Breast epithelium (tissue), 4 donors: ENCODE measurements around the gene LRRFIP2. TPM values are rescaled to one million over a fixed set of nuclear protein-coding genes. Genes with fewer than 3 reads are reported as not detected.
"Not testable (repeated sequence)": the region's sequence is repeated elsewhere in the genome, so short reads cannot be mapped to it uniquely, and the experiment has no call there.

ENCODE experiments used
- DNase-seq, 2 donors: peaks; one replicate each; pipeline ENCODE4 v3.0.0-alpha.2; 2019; ENCODE audit warnings: low spot score in 2 of 2
- H3K27ac ChIP-seq, 2 donors: fragments of 200-600 bp; sonication (generic) in 1 of 2; one replicate each; pipeline ENCODE4 v1.5.1; 2016 to 2019; ENCODE audit warnings: mild to moderate bottlenecking in 1 of 2
- H3K27me3 ChIP-seq, 2 donors: fragments of 200-600 bp; sonication (generic) in 1 of 2; one replicate each; pipeline versions ENCODE4 v1.5.1 to v1.6.0; 2017 to 2019; ENCODE audit warnings: control low read depth in 1 of 2, mild to moderate bottlenecking in 1 of 2
- H3K36me3 ChIP-seq: fragments of 200-600 bp; one replicate; pipeline ENCODE4 v1.5.1; 2019
- H3K4me1 ChIP-seq, 2 donors: fragments of 200-600 bp; sonication (generic); one replicate each; pipeline ENCODE4 v1.5.1; 2016 to 2019; ENCODE audit warnings: control low read depth in 1 of 2
- H3K4me3 ChIP-seq, 3 donors: fragments of 200-600 bp; sonication (generic); 1 replicate in 2 of 3; 2 replicates in 1 of 3; pipeline ENCODE4 v1.5.1; 2016 to 2019; ENCODE audit warnings: mild to moderate bottlenecking in 3 of 3, moderate library complexity in 2 of 3
- H3K9me3 ChIP-seq, 2 donors: fragments of 200-600 bp; sonication (generic) in 1 of 2; one replicate each; pipeline ENCODE4 v1.5.1; 2016 to 2019; ENCODE audit warnings: control low read depth in 1 of 2
- POLR2A ChIP-seq: fragments of 450-650 bp; IDR thresholded peaks from one replicate; pipeline ENCODE4 v1.6.1; 2016; ENCODE audit warnings: antibody characterized with exemption, mild to moderate bottlenecking, moderate library complexity
- POLR2AphosphoS5 ChIP-seq, 3 donors: sonication (generic); formaldehyde crosslinking; IDR thresholded peaks; one replicate each; pipeline ENCODE4 v1.6.1; 2017; ENCODE audit warnings: antibody characterized with exemption in 3 of 3
- intact Hi-C: fragments of 100-400 bp; cut with DNase I; formaldehyde crosslinking; loops from one replicate; pipeline ENCODE4 v1.15.1; 2023; ENCODE audit warnings: low total_unique reads
- total RNA-seq, 3 donors: library from RNA; depleted of rRNA; stranded (reverse); fragments of >200 nt; gene quantifications; one replicate each; pipeline ENCODE4 v1.1.0, GENCODE V29; 2016
- TF ChIP-seq, protein P1 (sequence below), 3 donors: fragments of 450-650 bp; IDR thresholded peaks; one replicate each; pipeline ENCODE4 v1.5.1; 2016 to 2017; ENCODE audit warnings: antibody characterized with exemption in 3 of 3, mild to moderate bottlenecking in 3 of 3, moderate library complexity in 3 of 3

LRRFIP2 gene, protein sequence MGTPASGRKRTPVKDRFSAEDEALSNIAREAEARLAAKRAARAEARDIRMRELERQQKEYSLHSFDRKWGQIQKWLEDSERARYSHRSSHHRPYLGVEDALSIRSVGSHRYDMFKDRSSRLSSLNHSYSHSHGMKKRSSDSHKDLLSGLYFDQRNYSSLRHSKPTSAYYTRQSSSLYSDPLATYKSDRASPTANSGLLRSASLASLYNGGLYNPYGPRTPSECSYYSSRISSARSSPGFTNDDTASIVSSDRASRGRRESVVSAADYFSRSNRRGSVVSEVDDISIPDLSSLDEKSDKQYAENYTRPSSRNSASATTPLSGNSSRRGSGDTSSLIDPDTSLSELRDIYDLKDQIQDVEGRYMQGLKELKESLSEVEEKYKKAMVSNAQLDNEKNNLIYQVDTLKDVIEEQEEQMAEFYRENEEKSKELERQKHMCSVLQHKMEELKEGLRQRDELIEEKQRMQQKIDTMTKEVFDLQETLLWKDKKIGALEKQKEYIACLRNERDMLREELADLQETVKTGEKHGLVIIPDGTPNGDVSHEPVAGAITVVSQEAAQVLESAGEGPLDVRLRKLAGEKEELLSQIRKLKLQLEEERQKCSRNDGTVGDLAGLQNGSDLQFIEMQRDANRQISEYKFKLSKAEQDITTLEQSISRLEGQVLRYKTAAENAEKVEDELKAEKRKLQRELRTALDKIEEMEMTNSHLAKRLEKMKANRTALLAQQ
- total RNA-seq: 10 to 100 TPM; 50.2 to 65.9 (median 65.9) TPM

DNA sequence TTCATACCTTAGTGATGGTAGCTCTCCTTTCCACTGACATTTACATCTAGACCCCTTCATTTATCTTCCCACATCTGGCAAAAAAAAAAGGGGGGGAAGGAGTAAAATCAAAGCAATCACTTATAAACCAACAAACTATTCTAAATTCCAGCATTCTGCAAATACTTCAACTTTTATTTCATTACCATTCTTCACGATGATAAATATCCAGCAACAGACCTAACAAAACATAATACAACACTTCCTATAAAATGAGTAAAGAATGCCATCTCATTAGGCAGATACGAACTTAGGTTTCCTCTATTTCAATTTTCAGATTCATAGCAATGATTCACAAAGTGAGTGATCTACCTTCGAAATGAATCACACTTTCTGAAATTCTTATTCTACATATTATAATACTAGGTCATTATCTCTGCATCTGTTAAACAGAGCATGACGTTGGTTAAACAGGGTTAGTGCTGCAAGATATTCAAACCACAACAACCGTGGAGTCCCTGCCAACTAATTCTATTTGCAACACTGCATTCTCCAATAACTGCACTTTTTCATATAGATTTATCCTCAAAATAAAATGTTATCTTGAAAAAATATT, at the start of gene LRRFIP2:
Gene LRRFIP2 (minus strand): TSS at position 51 of the 595 bp plus-strand sequence. CDS start 25,599 bp downstream, outside the sequence.
- no peak for DNase-seq

DNA sequence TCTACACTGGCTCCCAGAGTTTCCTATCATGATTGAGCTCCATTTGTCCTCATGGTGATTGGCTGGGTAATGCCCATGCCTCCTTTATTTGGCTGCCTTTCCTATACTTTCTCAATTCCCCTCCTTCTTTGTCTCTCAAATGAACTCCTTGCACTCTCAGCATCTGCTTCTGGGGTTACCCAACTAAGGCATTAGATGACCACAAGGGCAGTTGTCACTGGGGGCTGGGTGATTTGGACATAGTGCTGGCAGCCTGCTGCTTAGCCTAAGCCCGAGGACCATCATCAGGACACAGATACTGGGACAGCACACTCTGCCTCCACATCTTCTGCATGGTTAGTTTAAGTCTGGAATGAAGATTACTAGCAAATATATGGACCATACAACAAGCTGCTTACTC, 49.2 kb upstream of the LRRFIP2 start:
- no peaks in the 10 kb centered on the region for H3K36me3 ChIP-seq
- intact Hi-C loops: no loop called here
- no peak overlapping the region for H3K27ac ChIP-seq
- TF ChIP-seq, protein P1, sequence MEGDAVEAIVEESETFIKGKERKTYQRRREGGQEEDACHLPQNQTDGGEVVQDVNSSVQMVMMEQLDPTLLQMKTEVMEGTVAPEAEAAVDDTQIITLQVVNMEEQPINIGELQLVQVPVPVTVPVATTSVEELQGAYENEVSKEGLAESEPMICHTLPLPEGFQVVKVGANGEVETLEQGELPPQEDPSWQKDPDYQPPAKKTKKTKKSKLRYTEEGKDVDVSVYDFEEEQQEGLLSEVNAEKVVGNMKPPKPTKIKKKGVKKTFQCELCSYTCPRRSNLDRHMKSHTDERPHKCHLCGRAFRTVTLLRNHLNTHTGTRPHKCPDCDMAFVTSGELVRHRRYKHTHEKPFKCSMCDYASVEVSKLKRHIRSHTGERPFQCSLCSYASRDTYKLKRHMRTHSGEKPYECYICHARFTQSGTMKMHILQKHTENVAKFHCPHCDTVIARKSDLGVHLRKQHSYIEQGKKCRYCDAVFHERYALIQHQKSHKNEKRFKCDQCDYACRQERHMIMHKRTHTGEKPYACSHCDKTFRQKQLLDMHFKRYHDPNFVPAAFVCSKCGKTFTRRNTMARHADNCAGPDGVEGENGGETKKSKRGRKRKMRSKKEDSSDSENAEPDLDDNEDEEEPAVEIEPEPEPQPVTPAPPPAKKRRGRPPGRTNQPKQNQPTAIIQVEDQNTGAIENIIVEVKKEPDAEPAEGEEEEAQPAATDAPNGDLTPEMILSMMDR (IDR thresholded peaks at IDR 0.05): no peak
- TF ChIP-seq POLR2AphosphoS5 (IDR thresholded peaks at IDR 0.05) (no peak), POLR2A (no peak)
- DNase-seq: no peak
- no peaks in the 10 kb centered on the region for H3K4me1 ChIP-seq
- H3K4me3 ChIP-seq: no peak overlapping the region
- H3K9me3 ChIP-seq: no peaks in the 10 kb centered on the region
- no peaks in the 10 kb centered on the region for H3K27me3 ChIP-seq

More for the DNA sequence above, at the start of gene LRRFIP2:
- Histone ChIP-seq H3K4me3 (peak within 1 kb of the TSS; percentile 83 to 100 (median 93)), H3K9me3 (no peaks in the 10 kb centered on the region), H3K27ac (peak within 1 kb of the TSS; percentile 96 to 97), H3K36me3 (no peaks in the 10 kb centered on the region), H3K27me3 (no peaks in the 10 kb centered on the region), H3K4me1 (no peaks in the 10 kb centered on the region)
- intact Hi-C loops: loop anchor here (5.0 kb wide), 1 partner anchor 143 kb away; no protein-coding TSS in a partner anchor
- TF ChIP-seq POLR2AphosphoS5 (IDR thresholded peaks at IDR 0.05) (no peak), POLR2A (no peak)
- TF ChIP-seq, protein P1 (IDR thresholded peaks at IDR 0.05): no peak

DNA sequence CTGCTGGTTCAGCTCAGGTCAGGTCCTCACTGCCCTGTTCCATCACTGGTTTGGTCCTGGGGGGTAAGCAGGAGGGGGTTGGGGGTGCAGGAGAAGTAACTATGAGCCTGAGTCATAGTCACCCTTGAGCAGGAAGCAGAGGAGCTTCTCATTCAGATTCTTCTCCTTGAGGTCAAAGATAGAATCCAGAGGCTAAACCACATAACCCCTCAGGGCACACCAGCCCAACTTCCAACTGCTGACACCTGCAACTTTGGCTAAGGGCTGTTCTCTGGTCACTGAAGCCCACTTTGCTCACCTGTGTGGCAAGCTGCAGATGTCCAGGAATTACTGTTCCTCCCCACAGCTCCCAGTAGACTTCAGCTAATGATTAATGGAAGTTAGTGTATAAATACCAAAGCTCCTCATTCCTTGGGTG, 48.8 kb upstream of the LRRFIP2 start:
- Histone ChIP-seq H3K4me3 (no peak overlapping the region), H3K9me3 (no peaks in the 10 kb centered on the region), H3K27ac (no peak overlapping the region), H3K36me3 (no peaks in the 10 kb centered on the region), H3K27me3 (no peaks in the 10 kb centered on the region), H3K4me1 (no peaks in the 10 kb centered on the region)
- intact Hi-C loops: no loop called here
- TF ChIP-seq POLR2A (no peak), POLR2AphosphoS5 (IDR thresholded peaks at IDR 0.05) (no peak)
- TF ChIP-seq, protein P1 (IDR thresholded peaks at IDR 0.05): no peak
- DNase-seq: no peak

DNA sequence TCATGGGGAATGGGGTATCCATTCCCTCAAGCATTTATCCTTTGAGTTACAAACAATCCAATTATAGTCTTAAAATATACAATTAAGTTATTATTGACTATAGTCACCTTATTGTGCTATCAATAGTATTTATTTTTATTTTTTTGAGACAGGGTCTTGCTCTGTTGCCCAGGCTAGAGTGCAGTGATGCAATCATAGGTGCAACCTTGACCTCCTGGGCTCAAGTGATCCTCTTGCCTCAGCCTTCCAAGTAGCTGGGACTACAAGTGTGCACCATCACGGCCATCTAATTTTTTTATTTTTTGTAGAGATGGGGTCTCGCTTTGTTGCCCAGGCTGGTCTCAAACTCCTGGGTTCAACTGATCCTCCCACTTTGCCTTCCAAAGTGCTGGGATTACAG, 48.2 kb upstream of the LRRFIP2 start:
- intact Hi-C loops, H3K27ac ChIP-seq: not testable (repeated sequence)

DNA sequence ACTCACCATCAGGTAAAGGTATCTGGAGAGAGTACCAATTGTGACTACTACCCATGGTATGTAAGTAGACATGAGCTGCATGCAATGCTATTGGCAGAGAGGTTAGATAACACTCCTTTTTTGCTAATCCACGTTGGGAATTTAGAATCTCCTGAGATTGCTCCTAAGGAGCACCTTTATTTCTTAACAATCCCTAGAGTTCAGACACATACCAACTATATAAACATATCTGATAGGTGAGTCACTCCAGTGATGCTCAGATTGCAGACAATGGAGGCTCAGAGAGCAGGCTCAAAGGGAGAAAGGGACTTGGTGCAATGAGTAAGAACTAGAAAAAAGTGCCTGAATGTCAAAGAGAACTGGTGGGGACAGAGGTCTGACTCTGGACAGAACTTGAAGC, 47.0 kb upstream of the LRRFIP2 start:
- TF ChIP-seq POLR2AphosphoS5 (IDR thresholded peaks at IDR 0.05): no peak
- no peak for TF ChIP-seq POLR2A
- TF ChIP-seq, protein P1 (IDR thresholded peaks at IDR 0.05): no peak
- intact Hi-C loops: no loop called here
- no peaks in the 10 kb centered on the region for H3K4me1 ChIP-seq
- no peaks in the 10 kb centered on the region for H3K27me3 ChIP-seq
- H3K36me3 ChIP-seq: no peaks in the 10 kb centered on the region
- no peak overlapping the region for H3K27ac ChIP-seq
- no peak for DNase-seq
- H3K9me3 ChIP-seq: no peaks in the 10 kb centered on the region
- H3K4me3 ChIP-seq: no peak overlapping the region

More for the DNA sequence above, 48.2 kb upstream of the LRRFIP2 start:
- not testable (repeated sequence) for H3K27me3 ChIP-seq, H3K9me3 ChIP-seq, H3K4me3 ChIP-seq, H3K36me3 ChIP-seq, DNase-seq, H3K4me1 ChIP-seq
